AG20443 (cell line): ENCODE data around the gene TSNAXIP1.
A peak's percentile ranks its signal among the peaks of the same experiment; 100 is the strongest.

ENCODE experiments used
- DNase-seq: peaks from one replicate; pipeline ENCODE4 v3.0.0; 2012; ENCODE audit warnings: low spot score, mixed read lengths

The TSNAXIP1 gene, protein sequence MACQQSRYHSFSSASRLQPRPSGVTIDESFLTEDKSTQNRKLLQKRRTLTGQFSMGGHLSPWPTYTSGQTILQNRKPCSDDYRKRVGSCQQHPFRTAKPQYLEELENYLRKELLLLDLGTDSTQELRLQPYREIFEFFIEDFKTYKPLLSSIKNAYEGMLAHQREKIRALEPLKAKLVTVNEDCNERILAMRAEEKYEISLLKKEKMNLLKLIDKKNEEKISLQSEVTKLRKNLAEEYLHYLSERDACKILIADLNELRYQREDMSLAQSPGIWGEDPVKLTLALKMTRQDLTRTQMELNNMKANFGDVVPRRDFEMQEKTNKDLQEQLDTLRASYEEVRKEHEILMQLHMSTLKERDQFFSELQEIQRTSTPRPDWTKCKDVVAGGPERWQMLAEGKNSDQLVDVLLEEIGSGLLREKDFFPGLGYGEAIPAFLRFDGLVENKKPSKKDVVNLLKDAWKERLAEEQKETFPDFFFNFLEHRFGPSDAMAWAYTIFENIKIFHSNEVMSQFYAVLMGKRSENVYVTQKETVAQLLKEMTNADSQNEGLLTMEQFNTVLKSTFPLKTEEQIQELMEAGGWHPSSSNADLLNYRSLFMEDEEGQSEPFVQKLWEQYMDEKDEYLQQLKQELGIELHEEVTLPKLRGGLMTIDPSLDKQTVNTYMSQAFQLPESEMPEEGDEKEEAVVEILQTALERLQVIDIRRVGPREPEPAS

DNA sequence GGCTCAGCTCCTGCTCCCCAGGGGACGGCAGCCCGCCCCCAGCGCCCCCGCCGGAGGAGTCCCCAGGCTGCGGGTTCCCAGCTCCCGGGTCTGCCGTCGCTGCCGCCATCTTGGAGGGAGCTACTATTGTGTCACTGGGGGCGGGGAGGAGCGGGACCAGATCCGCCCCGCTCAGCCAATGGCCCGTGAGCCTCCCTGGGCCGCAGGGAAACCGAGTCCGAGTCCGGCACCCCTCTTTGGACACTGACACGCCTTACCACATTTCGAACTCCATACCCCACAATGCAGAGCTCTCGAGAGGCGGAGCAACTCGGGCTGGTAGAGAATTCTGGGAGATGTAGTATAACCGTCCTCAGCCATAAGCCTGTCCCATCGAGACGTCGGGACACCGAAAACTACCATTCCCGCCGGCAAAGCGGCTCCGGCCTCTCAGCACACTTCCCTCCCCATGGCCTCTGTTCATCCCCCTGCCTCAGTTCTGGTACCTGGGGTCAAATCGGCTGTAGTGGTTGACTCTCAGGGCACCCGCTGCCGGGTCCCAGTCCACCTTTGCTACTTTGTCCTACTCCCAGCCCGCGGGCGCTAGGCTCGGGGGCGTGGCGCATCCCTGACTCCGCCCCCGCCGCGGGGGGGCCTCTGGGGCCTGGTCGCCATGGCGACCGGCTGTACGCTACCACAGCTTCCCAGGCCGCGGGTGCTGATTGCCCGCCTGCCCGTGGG, at the start of gene TSNAXIP1, which contains the start of gene RANBP10:
TSS of gene TSNAXIP1 (plus strand) at position 462 of the 720 bp plus-strand sequence. CDS start 261 bp downstream, outside the sequence.
TSS of gene RANBP10 (minus strand) at position 133 of the 720 bp plus-strand sequence. CDS start at position 109, 24 bp downstream.
- DNase-seq = peak; percentile 98

DNA sequence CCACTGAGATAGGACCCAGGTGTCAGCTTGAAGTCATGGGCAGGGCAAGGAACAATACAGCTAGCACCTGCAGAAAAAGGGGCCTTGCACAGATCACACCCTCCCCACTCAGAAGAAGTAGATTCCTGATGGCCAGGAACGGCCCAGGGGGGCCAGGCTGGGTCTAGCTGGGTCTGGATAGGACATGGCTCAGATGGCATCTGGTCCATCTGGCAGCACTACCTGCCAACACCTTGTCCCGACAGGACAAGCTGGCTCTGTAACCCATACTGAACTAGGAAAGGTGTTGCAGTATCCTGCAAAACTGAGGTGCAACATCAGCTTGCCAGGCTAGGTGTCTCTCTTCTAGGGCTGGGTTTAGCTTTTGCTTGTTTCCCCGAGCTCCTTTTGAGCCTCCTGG, 48.7 kb upstream of the TSNAXIP1 start:
- no peak for DNase-seq

DNA sequence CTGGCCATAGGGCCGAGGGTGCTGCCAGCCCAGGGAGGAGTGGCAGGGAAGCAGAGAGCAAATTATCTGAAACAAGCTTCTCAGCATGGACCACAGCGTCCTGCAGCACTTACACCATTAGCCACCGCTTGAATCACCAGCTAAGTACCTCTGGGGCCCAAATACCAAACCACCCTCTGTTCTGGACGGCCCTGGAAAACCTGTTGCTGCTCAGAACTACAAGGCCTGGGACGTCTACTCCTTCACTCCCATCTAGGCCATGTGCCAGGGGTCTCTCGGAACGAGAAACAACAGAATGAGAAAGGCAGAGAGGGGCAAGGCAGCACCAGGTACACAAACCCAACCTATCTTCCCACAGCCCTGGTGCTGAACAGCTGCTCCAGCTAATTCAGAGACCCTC, 47.7 kb upstream of the TSNAXIP1 start:
- DNase-seq = no peak

DNA sequence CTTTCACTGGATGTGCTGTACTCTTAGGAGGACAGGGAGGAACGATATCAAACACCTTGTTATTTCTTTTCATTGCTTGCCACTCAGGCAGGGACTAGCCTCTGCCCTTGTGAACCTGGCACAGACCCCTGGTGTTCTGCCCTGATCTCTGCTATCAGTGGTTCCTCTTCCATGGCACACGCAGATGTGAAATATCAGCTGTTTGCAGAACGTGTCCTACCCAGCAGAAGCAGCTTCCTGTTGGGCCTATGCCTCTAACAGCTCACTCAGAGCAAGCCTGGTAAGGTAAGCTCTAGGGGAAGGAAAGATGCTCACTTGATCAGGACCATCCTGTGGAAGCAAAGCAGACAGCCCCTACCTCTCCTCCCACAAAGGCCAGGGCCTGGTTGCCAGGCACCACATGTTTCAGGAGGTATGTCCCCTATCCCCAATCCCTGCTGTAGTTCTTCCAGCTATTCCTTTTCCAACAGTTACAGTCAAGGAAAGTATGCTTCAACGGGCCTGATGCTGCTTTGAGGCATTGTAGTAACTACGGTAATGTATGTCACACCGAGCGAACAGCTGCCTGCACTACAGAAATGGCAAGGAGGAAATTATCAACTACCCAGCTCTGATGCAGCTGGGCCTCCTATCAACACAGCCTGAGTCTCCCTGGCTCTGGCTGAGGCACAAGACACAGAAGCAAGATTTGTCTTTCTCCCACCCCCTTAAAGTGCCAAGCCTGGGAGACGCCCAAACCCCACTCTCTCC, 46.3 kb upstream of the TSNAXIP1 start:
- no peak for DNase-seq

DNA sequence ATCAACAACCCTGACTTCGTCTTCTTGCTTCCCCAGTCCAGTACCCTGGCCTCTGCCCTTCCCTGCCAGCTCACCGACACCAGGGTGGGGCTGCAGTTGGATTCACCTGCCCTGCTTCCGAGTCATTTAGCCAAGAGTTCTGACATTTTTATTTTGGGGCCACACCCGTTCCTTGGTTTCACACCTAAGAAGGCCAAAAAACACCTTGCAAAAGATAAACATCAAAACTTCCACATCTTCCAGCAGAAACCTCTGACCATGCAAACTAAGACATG, 45.8 kb upstream of the TSNAXIP1 start:
- no peak for DNase-seq

DNA sequence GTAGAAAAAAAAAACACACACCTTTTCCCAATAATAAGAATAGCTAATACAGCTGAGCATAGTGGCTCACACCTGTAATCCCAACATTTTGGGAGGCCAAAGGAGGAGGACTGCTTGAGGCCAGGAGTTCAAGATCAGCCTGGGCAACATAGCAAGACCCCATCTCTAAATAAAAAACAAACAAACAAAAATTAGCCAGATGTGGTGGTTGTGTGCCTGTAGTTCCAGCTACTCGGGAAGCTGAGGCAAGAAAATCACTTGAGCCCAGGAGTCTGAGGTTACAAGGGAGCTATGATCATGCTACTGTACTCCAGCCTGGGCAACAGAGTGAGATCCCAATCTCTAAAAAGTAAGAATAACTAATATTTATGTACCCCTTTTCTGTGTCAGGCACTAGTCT, 44.8 kb upstream of the TSNAXIP1 start:
- DNase-seq = no peak

DNA sequence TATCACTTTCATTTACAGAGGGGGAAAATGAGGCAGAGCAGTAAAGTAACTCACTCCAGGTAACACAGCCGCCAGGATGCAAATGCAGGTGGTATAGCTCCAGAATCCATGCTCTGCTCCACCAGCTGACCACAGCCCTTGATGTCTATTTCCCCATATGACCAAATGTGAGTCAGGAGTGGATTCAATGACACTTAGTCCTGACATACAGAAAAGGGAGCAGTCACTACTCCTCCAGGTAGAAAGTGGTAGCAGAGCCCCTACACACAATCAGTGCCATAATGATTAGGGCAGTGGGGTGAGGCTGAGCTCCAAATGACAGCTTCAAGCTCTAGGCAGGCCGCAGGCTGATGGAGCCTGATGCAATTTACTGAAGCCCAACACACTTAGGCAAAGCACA, 44.3 kb upstream of the TSNAXIP1 start:
- no peak for DNase-seq

DNA sequence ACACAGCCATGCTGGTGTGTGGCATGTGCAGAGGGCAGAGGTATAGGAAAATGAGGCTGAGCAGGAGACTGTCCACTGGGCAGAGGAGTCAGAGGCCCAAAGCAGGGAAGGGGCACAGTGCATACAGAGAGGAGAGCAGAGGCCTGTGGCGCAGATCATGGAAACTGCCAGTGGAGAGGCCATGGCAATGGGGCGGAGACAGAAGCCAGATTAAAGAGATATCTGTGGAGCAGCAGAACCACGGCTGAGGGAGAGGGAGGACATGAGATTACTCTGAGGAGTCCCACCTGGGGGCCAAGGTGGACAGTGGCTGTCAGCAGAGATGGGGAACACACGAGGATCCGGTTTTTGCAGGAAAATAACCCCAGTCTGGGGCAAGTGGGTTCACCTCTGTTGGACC, 43.6 kb upstream of the TSNAXIP1 start:
- no peak for DNase-seq

DNA sequence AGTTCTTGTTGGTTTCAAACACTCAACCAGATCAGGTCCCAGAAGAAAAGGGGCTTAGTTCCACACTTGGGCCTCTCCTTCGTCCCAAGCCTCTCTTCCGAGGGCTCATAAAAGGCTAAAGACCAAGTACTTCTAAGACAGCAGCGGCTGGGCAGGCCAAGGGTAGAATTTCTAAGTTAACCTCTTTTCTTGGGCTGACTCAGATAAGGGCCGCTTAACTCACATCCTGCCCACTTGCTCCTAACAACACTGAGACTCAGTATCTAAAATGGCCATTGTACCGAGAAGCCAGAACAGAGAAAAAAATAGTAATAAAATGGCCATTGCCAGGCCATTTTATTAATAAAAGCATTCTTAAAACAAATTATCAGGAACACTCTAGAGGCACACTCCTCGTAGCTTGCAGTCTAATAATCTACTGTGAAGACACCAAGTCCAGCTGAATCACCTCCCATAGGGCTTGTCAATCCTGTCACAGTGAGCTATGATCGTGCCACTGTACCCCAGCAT, 42.5 kb upstream of the TSNAXIP1 start:
- no peak for DNase-seq

DNA sequence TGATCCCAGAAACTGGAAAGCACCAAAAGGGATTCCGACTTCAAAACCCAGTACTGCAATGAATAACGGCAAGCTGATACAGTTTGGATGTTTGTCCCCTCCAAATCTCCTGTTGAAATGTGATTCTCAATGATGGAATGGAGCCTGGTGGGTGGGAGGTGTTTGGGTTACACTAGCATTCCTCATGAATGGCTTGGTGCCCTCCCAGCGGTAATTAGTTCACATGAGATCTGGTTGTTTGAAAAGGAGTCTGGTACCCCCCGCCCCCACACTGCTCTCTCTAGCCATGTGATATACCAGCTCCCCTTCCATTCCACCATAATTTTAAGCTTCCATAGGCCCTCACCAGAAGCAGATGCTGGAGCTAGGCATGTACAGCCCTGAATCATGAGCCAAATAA, 40.4 kb upstream of the TSNAXIP1 start:
- no peak for DNase-seq

DNA sequence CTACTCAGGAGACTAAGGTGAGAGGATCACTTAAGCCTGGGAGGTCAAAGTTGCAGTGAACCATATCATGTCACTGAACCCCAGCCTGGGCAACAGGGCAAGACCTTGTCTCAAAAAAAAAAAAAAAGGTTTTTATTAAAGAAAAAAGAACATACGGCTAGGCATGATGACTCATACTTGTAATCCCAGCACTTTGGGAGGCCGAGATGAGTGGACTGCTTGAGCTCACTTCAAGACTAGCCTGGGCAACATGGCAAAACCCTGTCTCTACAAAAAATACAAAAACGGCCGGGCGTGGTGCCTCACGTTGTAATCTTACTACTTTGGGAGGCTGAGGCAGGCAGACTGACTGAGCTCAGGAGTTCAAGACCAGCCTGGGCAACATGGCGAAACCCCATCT, 38.7 kb upstream of the TSNAXIP1 start:
- no peak for DNase-seq

DNA sequence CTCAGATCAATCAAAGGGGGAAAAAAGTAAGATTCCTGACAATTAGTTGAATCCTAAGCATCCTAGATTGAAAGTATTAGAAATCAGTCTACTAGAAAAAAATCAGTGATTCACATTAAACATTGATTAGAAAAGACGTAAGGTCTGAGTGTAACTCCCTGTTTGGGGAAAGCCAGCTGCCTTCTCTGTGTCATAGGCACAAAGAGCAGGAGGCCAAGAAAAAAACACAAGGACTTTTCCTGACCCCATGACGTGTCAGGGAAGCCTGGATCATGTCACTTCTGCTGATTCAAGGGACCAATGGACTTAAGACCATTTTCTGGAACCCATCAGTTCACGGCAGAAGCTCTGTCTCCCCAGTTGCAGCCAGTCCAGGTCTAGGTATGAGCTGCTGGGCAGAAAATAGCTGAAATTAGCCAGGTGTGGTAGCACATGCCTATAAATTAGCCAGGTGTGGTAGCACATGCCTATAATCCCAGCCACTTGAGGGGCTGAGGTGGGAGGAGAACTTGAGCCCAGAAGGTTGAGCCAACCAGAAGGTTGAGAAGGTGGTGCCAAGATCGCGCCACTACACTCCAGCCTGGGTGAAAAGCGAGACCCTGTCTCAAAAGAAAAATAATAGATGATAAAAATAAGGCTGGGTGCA, 36.2 kb upstream of the TSNAXIP1 start:
- DNase-seq = no peak

DNA sequence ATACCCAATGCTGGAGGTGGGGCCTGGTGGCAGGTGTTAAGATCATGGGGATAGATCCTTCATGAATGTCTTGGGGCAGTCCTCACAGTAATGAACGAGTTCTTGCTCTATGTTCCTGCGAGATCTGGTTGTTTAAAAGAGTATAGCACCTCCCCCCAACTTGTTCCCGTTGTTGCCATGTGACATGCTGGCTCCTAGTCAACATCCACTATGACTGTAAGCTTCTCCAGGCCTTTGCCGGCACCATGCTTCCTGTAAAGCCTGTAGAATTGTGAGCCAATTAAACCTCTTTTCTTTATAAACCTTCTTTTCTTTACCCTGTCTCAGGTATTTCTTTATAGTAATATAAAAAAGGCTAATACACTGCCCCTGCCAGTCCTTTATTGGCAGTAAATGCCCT, 33.6 kb upstream of the TSNAXIP1 start:
- DNase-seq = no peak

DNA sequence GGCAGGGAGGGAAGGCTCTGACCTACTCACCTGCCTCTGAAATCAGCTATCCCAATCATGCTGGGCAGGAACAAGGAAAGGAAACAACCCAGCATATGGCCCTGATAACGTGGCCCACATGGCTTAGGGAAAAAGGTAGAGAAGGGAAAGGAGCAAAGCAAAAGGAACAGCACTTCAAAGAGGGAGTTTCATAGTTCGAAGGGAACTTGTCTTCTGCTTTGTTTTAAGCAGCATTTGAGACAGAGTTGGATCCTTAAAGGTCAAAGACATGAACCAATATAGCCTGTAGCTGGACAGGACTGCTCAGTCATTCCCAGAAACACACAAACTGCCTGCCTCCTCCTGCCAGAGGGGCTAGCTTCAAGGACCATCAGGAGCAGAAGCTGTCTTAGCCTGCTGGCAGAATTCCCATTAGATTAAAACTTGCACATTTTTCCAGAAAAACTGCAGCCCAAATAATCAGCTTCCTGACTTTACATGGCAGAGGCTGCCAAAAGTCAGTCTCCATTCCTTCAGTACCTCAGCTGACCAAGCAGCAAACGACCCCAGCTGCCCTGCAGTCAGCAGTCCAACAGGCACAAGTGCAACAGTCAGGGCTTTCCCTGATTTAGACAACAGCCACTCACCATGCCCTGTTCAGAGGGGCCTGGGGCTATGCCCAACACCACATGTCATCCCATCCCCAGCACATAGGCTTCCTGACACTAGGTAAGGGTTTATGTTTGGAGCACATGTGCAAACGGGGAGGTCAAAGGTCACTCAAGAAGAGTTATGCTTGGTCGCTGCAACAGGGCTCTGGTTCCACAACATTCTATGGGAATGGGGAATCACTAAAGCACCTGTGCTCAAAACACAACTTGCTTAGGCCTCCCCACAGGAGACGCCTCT, 32.9 kb upstream of the TSNAXIP1 start:
- no peak for DNase-seq

DNA sequence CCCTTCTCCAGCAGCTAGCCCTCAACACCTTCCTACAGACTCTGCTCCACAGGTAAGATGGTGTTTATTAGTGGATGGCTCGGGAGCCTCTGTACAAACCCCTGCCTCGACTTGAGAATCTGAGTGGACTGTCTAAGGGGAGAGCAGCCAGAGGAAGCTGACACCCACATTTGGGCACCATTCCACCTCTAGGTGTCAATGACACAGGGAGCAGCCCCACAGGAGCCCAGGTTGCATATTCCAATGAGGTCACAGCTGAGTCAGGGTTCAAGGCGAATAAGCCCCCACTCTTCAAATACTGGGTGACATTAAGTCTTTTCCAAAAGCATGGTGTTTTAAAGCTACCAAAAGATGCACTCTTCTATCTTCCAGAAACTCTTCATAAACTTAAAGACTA, 32.2 kb upstream of the TSNAXIP1 start:
- no peak for DNase-seq

DNA sequence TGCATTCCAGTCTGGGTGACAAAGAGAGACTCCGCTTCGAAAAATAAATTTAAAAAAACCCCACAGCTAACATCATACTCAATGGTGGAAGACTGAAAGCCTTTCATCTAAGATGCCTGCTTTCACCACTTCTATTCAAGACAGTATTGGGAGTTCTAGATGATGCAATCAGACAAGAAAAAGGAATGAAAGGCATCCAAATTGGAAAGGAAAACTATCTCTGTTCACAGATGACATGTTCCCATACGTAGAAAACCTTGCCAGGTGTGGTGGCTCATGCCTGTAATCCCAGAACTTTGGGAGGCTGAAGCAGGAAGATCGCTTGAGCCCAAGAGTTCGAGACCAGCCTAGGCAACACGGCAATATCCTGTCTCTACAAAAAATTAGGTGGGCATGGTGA, 31.4 kb upstream of the TSNAXIP1 start:
- no peak for DNase-seq

DNA sequence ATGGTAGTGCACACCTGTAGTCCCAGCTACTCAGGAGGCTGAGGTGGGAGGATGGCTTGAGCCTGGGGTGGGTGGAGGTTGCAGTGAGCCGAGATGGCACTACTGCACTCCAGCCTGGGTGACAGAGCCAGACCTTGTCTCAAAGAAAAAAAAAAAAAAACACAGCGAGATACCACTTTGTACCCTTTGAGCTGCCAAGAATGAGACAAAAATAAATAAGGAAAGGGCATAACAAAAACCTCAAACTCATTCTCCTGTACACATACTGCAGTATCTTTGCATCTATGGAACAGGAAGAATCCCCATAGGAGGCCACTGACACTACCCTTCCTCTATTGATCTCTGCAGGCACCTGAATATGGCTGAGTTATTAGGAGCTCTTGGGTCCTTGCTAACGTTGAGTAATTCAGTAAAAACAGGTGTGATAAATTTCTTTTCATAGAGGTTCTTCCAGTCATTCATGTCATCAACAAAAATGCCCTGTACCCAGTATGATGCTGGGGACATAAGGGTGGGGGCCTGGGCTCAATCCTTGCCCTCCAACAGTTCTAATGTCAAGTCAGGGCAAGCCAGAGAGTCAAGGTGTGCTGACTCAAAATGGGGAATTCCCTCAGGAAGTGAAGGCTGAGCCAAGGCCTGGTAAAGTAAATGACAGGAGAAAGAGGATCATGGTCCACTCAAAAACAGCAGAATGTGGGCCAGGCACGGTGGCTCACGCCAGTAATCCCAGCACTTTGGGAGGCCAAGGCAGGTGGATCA, 27.3 kb upstream of the TSNAXIP1 start:
- no peak for DNase-seq

DNA sequence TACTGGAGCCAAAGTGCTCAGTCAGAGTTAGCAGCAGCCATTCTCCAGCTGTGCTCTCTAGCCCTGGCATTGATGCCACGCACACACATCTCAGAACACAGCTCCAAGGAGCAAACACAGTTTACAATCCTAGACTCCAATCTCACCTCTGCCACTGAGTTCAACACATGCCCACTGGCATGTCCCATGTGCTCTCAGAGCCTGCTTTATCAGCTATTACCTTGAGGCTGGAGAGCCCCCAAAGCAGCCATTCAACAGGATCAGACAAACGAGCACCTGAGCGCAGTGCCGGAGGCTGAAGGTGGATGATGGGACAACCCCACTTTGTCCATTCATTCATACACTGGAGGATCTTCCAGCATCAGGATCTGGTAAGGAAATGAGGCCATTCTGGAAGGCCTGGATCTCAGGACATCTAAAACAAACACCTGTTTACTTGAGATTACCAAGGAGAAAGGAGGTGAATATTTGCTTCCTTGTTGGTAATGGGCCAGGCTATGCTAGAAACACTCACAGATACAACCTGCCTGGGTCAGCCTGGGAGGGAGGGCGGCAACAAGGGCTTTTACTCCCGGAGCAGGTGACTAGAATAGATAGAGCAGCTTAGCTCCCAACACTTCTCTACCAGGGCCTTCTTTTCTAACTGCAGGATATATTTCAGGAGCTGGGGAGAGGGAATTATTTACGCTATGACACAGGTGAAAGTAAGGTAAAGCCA, 25.7 kb upstream of the TSNAXIP1 start:
- no peak for DNase-seq

DNA sequence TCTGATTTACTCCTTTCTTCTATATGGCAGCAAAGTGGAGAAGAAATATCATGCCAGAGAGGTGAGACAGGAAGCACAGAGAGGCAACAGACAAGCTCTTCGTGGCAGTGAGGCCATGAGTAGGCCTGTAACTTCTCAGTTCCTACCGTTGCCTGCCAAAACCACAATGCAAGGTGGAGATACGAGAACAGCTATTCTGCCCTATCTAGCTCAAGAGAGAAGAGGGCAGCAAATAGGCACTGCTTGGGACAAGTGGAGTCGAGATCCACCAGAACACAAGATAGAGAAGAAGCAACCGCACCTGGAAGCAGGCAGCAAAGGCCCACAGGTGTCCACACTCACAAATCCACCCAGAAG, 25.1 kb upstream of the TSNAXIP1 start:
- no peak for DNase-seq
